Endothelial cell (in vitro differentiated cells): ENCODE measurements around the gene KCNJ14. TPM values are rescaled to one million over a fixed set of nuclear protein-coding genes. Genes with fewer than 3 reads are reported as not detected.

ENCODE experiments used
- DNase-seq: peaks from one replicate; pipeline ENCODE4 v3.0.0; 2021; ENCODE audit warnings: low spot score
- H3K27ac Mint-ChIP-seq: one replicate; pipeline ENCODE4 v1.8.0; 2021; ENCODE audit warnings: mixed read lengths, inconsistent platforms; ENCODE audit not compliant: unreplicated experiment
- H3K27me3 Mint-ChIP-seq: one replicate; pipeline ENCODE4 v1.8.0; 2021; ENCODE audit warnings: mild to moderate bottlenecking, moderate library complexity, mixed read lengths, inconsistent platforms; ENCODE audit not compliant: unreplicated experiment
- H3K36me3 Mint-ChIP-seq: one replicate; pipeline ENCODE4 v1.8.0; 2021; ENCODE audit warnings: mild to moderate bottlenecking, low read depth, mixed read lengths, inconsistent platforms; ENCODE audit not compliant: unreplicated experiment
- H3K4me1 Mint-ChIP-seq: one replicate; pipeline ENCODE4 v1.8.0; 2021; ENCODE audit warnings: mild to moderate bottlenecking, mixed read lengths, inconsistent platforms; ENCODE audit not compliant: unreplicated experiment
- H3K4me3 Mint-ChIP-seq: one replicate; pipeline ENCODE4 v1.8.0; 2021; ENCODE audit warnings: mild to moderate bottlenecking, mixed read lengths, inconsistent platforms; ENCODE audit not compliant: unreplicated experiment
- H3K9me3 Mint-ChIP-seq: one replicate; pipeline ENCODE4 v1.8.0; 2021; ENCODE audit warnings: mixed read lengths, inconsistent platforms; ENCODE audit not compliant: unreplicated experiment
- CTCF ChIP-seq: fragments of 200-600 bp; sonication (generic); IDR thresholded peaks from one replicate; pipeline ENCODE4 v1.5.0; 2021; ENCODE audit warnings: antibody characterized with exemption; ENCODE audit not compliant: unreplicated experiment
- total RNA-seq: library from RNA; stranded (reverse); fragmentation: NEBNext Ultra II Directional; extraction: Animal tissue kit (Norgen Biotek cat#: 25700); gene quantifications from one replicate; pipeline ENCODE4 v1.2.1, GENCODE V29; 2021; ENCODE audit not compliant: unreplicated experiment

The KCNJ14 gene
- total RNA-seq, 1 donor from 2014 or later, result 0.95 TPM

- DNase-seq, result no peak
- Mint-ChIP-seq H3K36me3 (no peaks in the 10 kb centered on the region), H3K4me3 (peak overlapping the region; percentile 31), H3K27ac (no peak overlapping the region), H3K9me3 (no peaks in the 10 kb centered on the region), H3K27me3 (peaks cover 27% of the 10 kb centered on the region), H3K4me1 (peaks cover 24% of the 10 kb centered on the region)
- TF ChIP-seq CTCF, result no peak
Measured at GRCh38 chr19:48490981-48491792, 35.8 kb downstream of the KCNJ14 start.

- TF ChIP-seq CTCF, result no peak
- Mint-ChIP-seq H3K27ac (no peak overlapping the region), H3K36me3 (no peaks in the 10 kb centered on the region), H3K4me1 (peaks cover 24% of the 10 kb centered on the region), H3K4me3 (peak overlapping the region; percentile 28), H3K27me3 (peaks cover 27% of the 10 kb centered on the region), H3K9me3 (no peaks in the 10 kb centered on the region)
- DNase-seq, result no peak
Measured at GRCh38 chr19:48491793-48492123, 36.4 kb downstream of the KCNJ14 start.

- peak overlapping the region; percentile 28 for H3K4me3 Mint-ChIP-seq
- H3K36me3 Mint-ChIP-seq, result no peaks in the 10 kb centered on the region
- peak; percentile 91 for DNase-seq
- peaks cover 22% of the 10 kb centered on the region for H3K27me3 Mint-ChIP-seq
- peaks cover 24% of the 10 kb centered on the region for H3K4me1 Mint-ChIP-seq
- TF ChIP-seq CTCF, result no peak
- peak overlapping the region; percentile 12 for H3K27ac Mint-ChIP-seq
- H3K9me3 Mint-ChIP-seq, result no peaks in the 10 kb centered on the region
Measured at GRCh38 chr19:48492925-48493717, 37.7 kb downstream of the KCNJ14 start.

GRCh38 chr19:48493718-48494401, 38.5 kb downstream of the KCNJ14 start:
- Mint-ChIP-seq H3K4me1 (peaks cover 24% of the 10 kb centered on the region), H3K9me3 (no peaks in the 10 kb centered on the region), H3K27me3 (peaks cover 16% of the 10 kb centered on the region), H3K27ac (no peak overlapping the region), H3K4me3 (peak overlapping the region; percentile 79), H3K36me3 (no peaks in the 10 kb centered on the region)
- TF ChIP-seq CTCF, result no peak
- no peak for DNase-seq
